Measurements from ENCODE around the gene AFF3. TPM values are rescaled to one million over a fixed set of nuclear protein-coding genes. Genes with fewer than 3 reads are reported as not detected.

Gene AFF3
- total RNA-seq, 1 experiment from 2014 or later: 0.22 TPM

DNA sequence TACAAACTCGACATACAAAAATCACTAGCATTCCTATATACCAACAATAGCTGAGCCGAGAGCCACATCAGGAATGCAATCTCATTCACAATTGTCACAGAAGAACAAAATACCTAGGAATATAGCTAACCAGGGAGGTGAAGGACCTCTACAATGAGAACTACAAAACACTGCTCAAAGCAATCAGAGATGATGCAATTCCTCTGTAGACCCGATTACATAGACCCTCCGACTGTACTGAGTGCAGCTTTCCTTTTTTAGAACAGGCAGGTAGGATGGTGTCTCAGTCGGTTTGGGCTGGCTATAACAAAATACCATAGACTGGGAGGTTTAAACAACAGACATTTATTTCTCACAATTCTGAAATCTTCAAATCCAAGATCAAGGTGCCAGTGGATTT lies 513.1 kb downstream of the AFF3 start:
- no peaks in the 10 kb centered on the region for H3K36me3 Mint-ChIP-seq (ENCODE audit: insufficient read depth in 1 of 3, low read depth in 3 of 3)

More for the DNA sequence above, 513.1 kb downstream of the AFF3 start:
- Histone ChIP-seq H2AFZ (ENCODE audit: low read length) (no peak overlapping the region), H3K23me2 (ENCODE audit: insufficient read length, low read depth, low read length, poor library complexity, severe bottlenecking) (no peaks in the 10 kb centered on the region), H3K56ac (ENCODE audit: insufficient read length, low read depth, low read length) (no peak overlapping the region), H2BK12ac (ENCODE audit: insufficient read length, low read depth, low read length) (no peak overlapping the region), H4K20me1 (ENCODE audit: control insufficient read depth, insufficient read depth, insufficient read length) (no peaks in the 10 kb centered on the region), H4K91ac (ENCODE audit: insufficient read length, low read depth, low read length) (no peak overlapping the region), H3K9ac (ENCODE audit: extremely low read depth, insufficient read length, low read length) (no peak overlapping the region), H3K4me2 (ENCODE audit: insufficient read depth, insufficient read length, low read length) (no peak overlapping the region), H3K27me3 (ENCODE audit: insufficient read depth, low read length) (no peaks in the 10 kb centered on the region), H3K14ac (ENCODE audit: insufficient read depth, low read length) (no peak overlapping the region), H2AK5ac (ENCODE audit: insufficient read length, low read length) (no peak overlapping the region), H3T11ph (ENCODE audit: low read length) (no peak overlapping the region), H3K9me3 (ENCODE audit: control insufficient read depth, low read depth, low read length) (no peaks in the 10 kb centered on the region), H2BK15ac (ENCODE audit: low read depth, low read length) (no peak overlapping the region), H3K4ac (ENCODE audit: low read depth, low read length) (no peak overlapping the region), H2BK20ac (ENCODE audit: low read depth, low read length, poor library complexity, severe bottlenecking) (no peak overlapping the region), H4K8ac (replicated peaks; ENCODE audit: insufficient read length, low read depth, low read length) (no peak overlapping the region), H3K79me1 (ENCODE audit: insufficient read depth, low read depth, low read length, poor library complexity, severe bottlenecking) (no peaks in the 10 kb centered on the region), H3K23ac (ENCODE audit: insufficient read length, low read depth, low read length) (no peak overlapping the region), H4K5ac (ENCODE audit: insufficient read length, low read depth, low read length) (no peak overlapping the region), H3K27ac (ENCODE audit: insufficient read length, low read depth, low read length) (no peak overlapping the region), H3K79me2 (ENCODE audit: insufficient read depth, low read length) (no peaks in the 10 kb centered on the region), H3K18ac (ENCODE audit: insufficient read length, low read depth, low read length) (no peak overlapping the region), H2BK120ac (ENCODE audit: low read depth, low read length, poor library complexity, severe bottlenecking) (no peak overlapping the region), H2BK5ac (ENCODE audit: insufficient read length, low read length) (no peak overlapping the region), H3K4me1 (ENCODE audit: insufficient read depth, low read length) (no peaks in the 10 kb centered on the region)
- WGBS (ENCODE audit: extremely low coverage, insufficient read length, low lambda C conversion rate): no CpG with 5 or more reads among the region's 5 CpGs
- DNase-seq: no peak
- H3K27me3 Mint-ChIP-seq (ENCODE audit: low read depth): no peaks in the 10 kb centered on the region; the same call in 1 of the 2 replicates
- H3K4me3 Mint-ChIP-seq: no peak overlapping the region
- H3K4me1 Mint-ChIP-seq: no peaks in the 10 kb centered on the region
- TF ChIP-seq CTCF (conservative IDR thresholded peaks at IDR 0.05): no peak
- peaks cover 0 to 3% of the 10 kb centered on the region in 2 experiments; a peak in 2 of 5 replicates for H3K9me3 Mint-ChIP-seq
- peak overlapping the region in 1 of 3 experiments; percentile 11; a peak in 1 of 7 replicates for H3K27ac Mint-ChIP-seq
